Fibroblast of peridontal ligament (primary cell): Measurements from ENCODE around the gene SPRYD3.
A peak's percentile ranks its signal among the peaks of the same experiment; 100 is the strongest.

Source experiments
- DNase-seq: peaks from one replicate; pipeline ENCODE4 v3.0.0-alpha.2; 2010; ENCODE audit errors: extremely low read depth

Gene SPRYD3

GRCh38 chr12:53078425-53079225 is 565 bp downstream of the SPRYD3 start:
- DNase-seq, result peak; percentile 61

GRCh38 chr12:53077030-53077429 is 2.2 kb downstream of the SPRYD3 start:
- DNase-seq, result no peak

- DNase-seq, result no peak
These were observed 2.7 kb downstream of the SPRYD3 start for GRCh38 chr12:53076461-53076860.

- no peak for DNase-seq
These were observed 4.2 kb downstream of the SPRYD3 start for GRCh38 chr12:53074999-53075370.

GRCh38 chr12:53074283-53074998 is 4.7 kb downstream of the SPRYD3 start:
- DNase-seq, result no peak

GRCh38 chr12:53073881-53074280 is 5.3 kb downstream of the SPRYD3 start:
- no peak for DNase-seq

- peak; percentile 86 for DNase-seq
These were observed 7.3 kb downstream of the SPRYD3 start for GRCh38 chr12:53071591-53072551.

- no peak for DNase-seq
These were observed 8.2 kb downstream of the SPRYD3 start for GRCh38 chr12:53070877-53071492.

GRCh38 chr12:53069621-53070410 is 9.4 kb downstream of the SPRYD3 start:
- no peak for DNase-seq

- DNase-seq, result no peak
These were observed 10.2 kb downstream of the SPRYD3 start for GRCh38 chr12:53068811-53069585.

- DNase-seq, result no peak
These were observed 11.0 kb downstream of the SPRYD3 start for GRCh38 chr12:53067993-53068770.

GRCh38 chr12:53067074-53067992 is 11.9 kb downstream of the SPRYD3 start:
- DNase-seq, result no peak

- DNase-seq, result peak; percentile 86
These were observed 12.9 kb downstream of the SPRYD3 start for GRCh38 chr12:53065975-53066931.

- DNase-seq, result no peak
These were observed 13.7 kb downstream of the SPRYD3 start for GRCh38 chr12:53065470-53065869.

GRCh38 chr12:53064613-53065436 is 14.4 kb downstream of the SPRYD3 start:
- no peak for DNase-seq
